GM12878 (cell line): Measurements from ENCODE around the gene MICALL1. TPM values are rescaled to one million over a fixed set of nuclear protein-coding genes. Genes with fewer than 3 reads are reported as not detected.

Experiments used
- ATAC-seq: fragments of 200-7000 bp; cut with Tn5 transposase; 3 replicates; pipeline ENCODE4 v1.9.1; 2020; ENCODE audit warnings: mild to moderate bottlenecking, moderate library complexity
- BruUV-seq: library from RNA; stranded (reverse); fragments of 400-500 nt; replicated peaks from 2 replicates; lab custom pipeline; 2021; lab: Mats Ljungman, UMichigan
- CTCF ChIA-PET: fragments of 300-600 bp; sonication (Branson Sonifier 250); formaldehyde crosslinking; extraction: SDS; loops from one replicate; lab custom pipeline; 2021; ENCODE audit warnings: inconsistent platforms; lab: Yijun Ruan, JAX
- POLR2A ChIA-PET: fragments of 350-600 bp; formaldehyde crosslinking; extraction: SDS; loops from one replicate; lab custom pipeline; 2021; ENCODE audit warnings: inconsistent platforms; lab: Charles Lee
- RAD21 ChIA-PET: fragments of 300-600 bp; sonication (Branson Sonifier 250); formaldehyde crosslinking; loops from one replicate; lab custom pipeline; 2023; ENCODE audit warnings: antibody characterized with exemption; ENCODE audit not compliant: unreplicated experiment; lab: Charles Lee
- SMC1A ChIA-PET: fragments of 300-600 bp; sonication (Branson Sonifier 250); formaldehyde crosslinking; loops from one replicate; lab custom pipeline; 2023; ENCODE audit not compliant: unreplicated experiment, uncharacterized antibody; lab: Charles Lee
- DNase-seq: peaks from one replicate; pipeline ENCODE4 v3.0.0-alpha.2; 2011; ENCODE audit warnings: low read depth, low spot score
- FAIRE-seq: peaks from 3 replicates; lab custom pipeline; 2011; peaks lifted over from hg19 to GRCh38; lab: Jason Lieb, UNC
- H2AFZ ChIP-seq: 2 replicates; pipeline ENCODE4 v1.6.0; 2011; ENCODE audit warnings: low read depth, low read length, control low read depth; ENCODE audit not compliant: control insufficient read depth
- H3K27ac ChIP-seq: 2 replicates; pipeline ENCODE4 v1.5.1; 2011; ENCODE audit warnings: control low read depth; ENCODE audit not compliant: control insufficient read depth, insufficient read depth
- H3K27me3 ChIP-seq, 2 experiments: replicated peaks in 1 of 2; 2 replicates each; pipeline versions ENCODE4 v1.6.0 to v1.6.1; 2011; ENCODE audit warnings: low read length in 1 of 2; ENCODE audit not compliant: control insufficient read depth in 2 of 2, insufficient read depth in 2 of 2
- H3K36me3 ChIP-seq, 2 experiments: 2 replicates each; pipeline ENCODE4 v1.5.1; 2011; ENCODE audit warnings: low read length in 1 of 2; ENCODE audit not compliant: control insufficient read depth in 2 of 2, insufficient read depth in 2 of 2
- H3K4me1 ChIP-seq: 2 replicates; pipeline ENCODE4 v1.6.1; 2011; ENCODE audit warnings: mild to moderate bottlenecking, low read length, moderate library complexity, mixed read lengths; ENCODE audit not compliant: control insufficient read depth, insufficient read depth
- H3K4me2 ChIP-seq: 2 replicates; pipeline ENCODE4 v1.6.0; 2011; ENCODE audit warnings: control low read depth; ENCODE audit not compliant: control insufficient read depth, insufficient read depth
- H3K4me3 ChIP-seq: fragments of 200-600 bp; sonication (generic); 2 replicates; pipeline ENCODE4 v1.5.1; 2016
- H3K79me2 ChIP-seq: 2 replicates; pipeline ENCODE4 v1.6.0; 2011; ENCODE audit warnings: low read length; ENCODE audit not compliant: control insufficient read depth, insufficient read depth
- H3K9ac ChIP-seq: 2 replicates; pipeline ENCODE4 v1.8.0; 2011; ENCODE audit warnings: low read length, control low read depth, mixed read lengths; ENCODE audit not compliant: control insufficient read depth, insufficient read depth
- H3K9me3 ChIP-seq: replicated peaks from 3 replicates; pipeline ENCODE4 v1.5.1; 2011; ENCODE audit warnings: mild to moderate bottlenecking, low read length; ENCODE audit not compliant: control insufficient read depth, insufficient read depth
- H4K20me1 ChIP-seq: 2 replicates; pipeline ENCODE4 v1.6.0; 2011; ENCODE audit not compliant: control insufficient read depth, insufficient read depth
- BACH1 ChIP-seq: fragments of 450-650 bp; IDR thresholded peaks from 2 replicates; pipeline ENCODE4 v1.6.1; 2017; ENCODE audit warnings: mild to moderate bottlenecking, borderline replicate concordance
- CUX1 ChIP-seq: IDR thresholded peaks from 2 replicates; pipeline ENCODE4 v1.6.1; 2012; ENCODE audit warnings: improper control_type of control experiment, low read depth, low read length; ENCODE audit not compliant: insufficient replicate concordance
- E4F1 ChIP-seq: fragments of 450-650 bp; IDR thresholded peaks from 2 replicates; pipeline ENCODE4 v1.6.1; 2018; ENCODE audit warnings: borderline replicate concordance, mild to moderate bottlenecking; ENCODE audit not compliant: partially characterized antibody
- EED ChIP-seq: sonication (generic); IDR thresholded peaks from 2 replicates; pipeline ENCODE4 v1.6.1; 2016; ENCODE audit warnings: antibody characterized with exemption, low read depth
- FOXK2 ChIP-seq: fragments of 450-650 bp; IDR thresholded peaks from 2 replicates; pipeline ENCODE4 v1.6.1; 2017; ENCODE audit warnings: mild to moderate bottlenecking, moderate library complexity
- MLLT1 ChIP-seq: fragments of 450-650 bp; IDR thresholded peaks from 2 replicates; pipeline ENCODE4 v1.6.1; 2016; ENCODE audit warnings: mild to moderate bottlenecking
- MTA3 ChIP-seq: IDR thresholded peaks from 2 replicates; pipeline ENCODE4 v1.6.1; 2012; ENCODE audit warnings: low read length, inconsistent platforms, borderline replicate concordance
- PML ChIP-seq: IDR thresholded peaks from 2 replicates; pipeline ENCODE4 v1.6.1; 2012; ENCODE audit warnings: low read length, inconsistent platforms
- RAD21 ChIP-seq: IDR thresholded peaks from 2 replicates; pipeline ENCODE4 v1.6.1; 2011; ENCODE audit warnings: mild to moderate bottlenecking, low read depth, low read length, moderate library complexity; ENCODE audit not compliant: insufficient read depth
- RAD51 ChIP-seq: fragments of 450-650 bp; IDR thresholded peaks from 2 replicates; pipeline ENCODE4 v1.6.1; 2016; ENCODE audit warnings: moderate library complexity, mild to moderate bottlenecking, inconsistent platforms
- RCOR1 ChIP-seq: conservative IDR thresholded peaks from 2 replicates; pipeline ENCODE4 v1.6.1; 2012; ENCODE audit warnings: low read depth, low read length, improper control_type of control experiment
- SMARCA5 ChIP-seq: fragments of 450-650 bp; IDR thresholded peaks from 2 replicates; pipeline ENCODE4 v1.6.1; 2017; ENCODE audit warnings: mild to moderate bottlenecking
- TBL1XR1 ChIP-seq: IDR thresholded peaks from 2 replicates; pipeline ENCODE4 v1.6.1; 2012; ENCODE audit warnings: low read depth, low read length, improper control_type of control experiment
- TCF7 ChIP-seq: IDR thresholded peaks from 2 replicates; pipeline ENCODE4 v1.6.1; 2014; ENCODE audit warnings: antibody characterized with exemption, borderline replicate concordance
- WGBS: methylation state at CpG from one replicate; pipeline ENCODE4 v1.1.6; 2016; ENCODE audit warnings: low lambda C conversion rate; ENCODE audit not compliant: insufficient replicate concordance, insufficient coverage; ENCODE audit errors: missing lambda C conversion rate; 5-methylcytosine and 5-hydroxymethylcytosine counted together
- in situ Hi-C: fragments of 300-500 bp; cut with MboI; formaldehyde crosslinking; loops from 9 replicates; pipeline ENCODE4 v1.14.3; 2018; ENCODE audit warnings: mixed read lengths
- intact Hi-C: fragments of 100-400 bp; cut with micrococcal nuclease; formaldehyde crosslinking; loops from one replicate; pipeline ENCODE4 v1.14.2; 2022; ENCODE audit not compliant: unreplicated experiment
- polyA plus RNA-seq, 11 experiments: library from polyadenylated mRNA; depleted of rRNA in 4 of 11; unstranded in 6 of 11; stranded (reverse) in 5 of 11; fragments of >200 nt; fragmentation: Nextera tagmentation in 4 of 11; fragmentation: Illumina TruSeq in 1 of 11; extraction: Ambion mirVana in 4 of 11; extraction: Trizol in 1 of 11; gene quantifications; 1 replicate in 1 of 11; 2 replicates in 10 of 11; pipeline versions ENCODE4 v1.2.1 to v1.2.3, GENCODE V29; 2011 to 2016; ENCODE audit warnings: inconsistent platforms in 2 of 11, missing spikeins in 2 of 11, low read depth in 1 of 11
- total RNA-seq, 4 experiments: library from RNA; depleted of rRNA in 3 of 4; stranded (reverse); fragments of >200 nt in 3 of 4; fragmentation: Illumina TruSeq in 1 of 4; extraction: Trizol in 1 of 4; gene quantifications; 2 replicates each; pipeline versions ENCODE4 v1.2.1 to v1.2.3, GENCODE V29; 2013 to 2021
- TF ChIP-seq, protein P1 (sequence below): IDR thresholded peaks from 2 replicates; pipeline ENCODE4 v1.6.1; 2011; ENCODE audit warnings: mild to moderate bottlenecking, low read depth, low read length, moderate library complexity; ENCODE audit not compliant: insufficient replicate concordance

MICALL1 gene
- total and polyA plus RNA-seq, 10 of the 15 experiments (the other 5 are each of a cell fraction or from before 2014, with no cell fraction given), result 0.72 to 30.7 (median 7.8) TPM

DNA sequence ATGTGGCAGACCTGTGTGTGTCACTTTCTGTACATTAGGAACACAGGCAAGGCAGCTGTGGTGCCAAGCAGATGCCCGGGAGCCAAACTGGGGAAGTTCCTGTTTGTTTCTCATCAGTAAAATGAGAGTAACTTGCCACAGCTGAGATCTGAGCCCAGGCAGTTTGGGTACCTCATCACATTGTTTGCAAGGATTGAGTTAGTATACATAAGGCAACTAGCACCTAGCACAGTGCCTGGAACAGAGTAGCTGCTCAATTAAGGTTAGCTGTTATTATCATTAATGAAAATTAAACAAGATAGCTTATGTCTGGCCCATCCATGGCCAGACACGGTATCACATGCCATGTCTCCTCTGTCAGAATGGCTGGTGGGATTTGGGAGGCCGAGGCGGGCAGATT is 70.5 kb downstream of the MICALL1 start:
- Histone ChIP-seq H4K20me1 (no peaks in the 10 kb centered on the region), H3K27ac (no peak overlapping the region), H3K4me2 (no peak overlapping the region), H3K27me3 (no peaks in the 10 kb centered on the region), H3K36me3 (no peaks in the 10 kb centered on the region; a peak in 1 of 4 replicates), H3K9me3 (no peaks in the 10 kb centered on the region), H3K4me3 (no peak overlapping the region), H2AFZ (no peak overlapping the region), H3K4me1 (no peaks in the 10 kb centered on the region), H3K9ac (no peak overlapping the region), H3K79me2 (no peaks in the 10 kb centered on the region)
- POLR2A ChIA-PET, result interaction anchor here (0.5 to 0.6 kb wide), 2 partner anchors 38 to 156 kb away, joined by 4 to 6 read pairs; no protein-coding TSS in a partner anchor
- 73% methylated on average over 4 of the region's 4 CpGs for WGBS
- intact Hi-C loops (no loop called here), in situ Hi-C loops (no loop called here)
- DNase-seq (no peak), FAIRE-seq (no peak), ATAC-seq (no peak)
- CTCF ChIA-PET, result interaction anchor here (0.7 to 1.3 kb wide), 2 partner anchors 11 to 17 kb away, joined by 3 read pairs; no protein-coding TSS in a partner anchor
- RAD21 ChIA-PET, result no interaction called here
- SMC1A ChIA-PET, result interaction anchor here (0.6 kb wide), 1 partner anchor 1229 kb away, joined by 3 read pairs; no protein-coding TSS in a partner anchor
- BruUV-seq, result no TSS peak
- TF ChIP-seq EED, result no peak
- TF ChIP-seq RAD21, result no peak
- TF ChIP-seq PML, result no peak
- TF ChIP-seq RAD51, result no peak
- TF ChIP-seq TCF7, result no peak
- TF ChIP-seq, protein P1, sequence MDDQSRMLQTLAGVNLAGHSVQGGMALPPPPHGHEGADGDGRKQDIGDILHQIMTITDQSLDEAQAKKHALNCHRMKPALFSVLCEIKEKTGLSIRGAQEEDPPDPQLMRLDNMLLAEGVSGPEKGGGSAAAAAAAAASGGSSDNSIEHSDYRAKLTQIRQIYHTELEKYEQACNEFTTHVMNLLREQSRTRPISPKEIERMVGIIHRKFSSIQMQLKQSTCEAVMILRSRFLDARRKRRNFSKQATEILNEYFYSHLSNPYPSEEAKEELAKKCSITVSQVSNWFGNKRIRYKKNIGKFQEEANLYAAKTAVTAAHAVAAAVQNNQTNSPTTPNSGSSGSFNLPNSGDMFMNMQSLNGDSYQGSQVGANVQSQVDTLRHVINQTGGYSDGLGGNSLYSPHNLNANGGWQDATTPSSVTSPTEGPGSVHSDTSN, result no peak
- TF ChIP-seq TBL1XR1, result no peak
- TF ChIP-seq BACH1, result no peak
- TF ChIP-seq FOXK2, result no peak
- TF ChIP-seq CUX1, result no peak
- TF ChIP-seq MLLT1, result no peak
- no peak for TF ChIP-seq E4F1
- no peak for TF ChIP-seq MTA3
- no peak for TF ChIP-seq SMARCA5
- no peak for TF ChIP-seq RCOR1
